A673 (cell line): Measurements from ENCODE around the gene SCMH1.

Experiments
- EZH2 ChIP-seq: fragments of 200-600 bp; sonication (generic); IDR thresholded peaks from 2 replicates; pipeline ENCODE4 v1.6.1; 2017; ENCODE audit warnings: borderline replicate concordance, low read depth, mild to moderate bottlenecking, mixed read lengths, antibody characterized with exemption, low read length; ENCODE audit not compliant: poor library complexity, severe bottlenecking
- TF ChIP-seq, protein P1 (sequence below): fragments of 300-800, 200-600 bp; sonication (generic); conservative IDR thresholded peaks from 2 replicates; pipeline ENCODE4 v1.5.1; 2017; ENCODE audit warnings: low read depth, mild to moderate bottlenecking, antibody characterized with exemption, low read length, moderate library complexity, mixed read lengths

DNA sequence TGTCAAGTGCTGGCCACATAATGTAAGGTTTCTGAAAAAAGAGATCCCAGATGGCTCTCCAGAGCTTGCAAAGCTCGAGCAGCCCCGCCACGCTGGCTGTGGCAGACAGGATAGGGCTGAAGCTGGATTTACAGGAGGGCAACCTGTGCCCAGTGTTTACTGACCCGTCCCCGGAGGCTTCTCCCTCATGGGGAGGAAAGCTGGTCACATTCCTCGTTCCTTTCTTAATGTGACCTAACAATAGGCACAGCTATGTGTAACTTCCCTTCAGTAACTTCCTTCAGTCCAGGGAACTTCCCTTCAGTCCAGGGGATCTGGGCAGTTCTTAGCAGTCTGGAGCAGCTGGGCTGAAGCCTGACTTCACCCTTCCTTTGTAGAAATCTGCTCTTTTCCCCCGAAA is 228.3 kb downstream of the SCMH1 start:
- TF ChIP-seq, protein P1, sequence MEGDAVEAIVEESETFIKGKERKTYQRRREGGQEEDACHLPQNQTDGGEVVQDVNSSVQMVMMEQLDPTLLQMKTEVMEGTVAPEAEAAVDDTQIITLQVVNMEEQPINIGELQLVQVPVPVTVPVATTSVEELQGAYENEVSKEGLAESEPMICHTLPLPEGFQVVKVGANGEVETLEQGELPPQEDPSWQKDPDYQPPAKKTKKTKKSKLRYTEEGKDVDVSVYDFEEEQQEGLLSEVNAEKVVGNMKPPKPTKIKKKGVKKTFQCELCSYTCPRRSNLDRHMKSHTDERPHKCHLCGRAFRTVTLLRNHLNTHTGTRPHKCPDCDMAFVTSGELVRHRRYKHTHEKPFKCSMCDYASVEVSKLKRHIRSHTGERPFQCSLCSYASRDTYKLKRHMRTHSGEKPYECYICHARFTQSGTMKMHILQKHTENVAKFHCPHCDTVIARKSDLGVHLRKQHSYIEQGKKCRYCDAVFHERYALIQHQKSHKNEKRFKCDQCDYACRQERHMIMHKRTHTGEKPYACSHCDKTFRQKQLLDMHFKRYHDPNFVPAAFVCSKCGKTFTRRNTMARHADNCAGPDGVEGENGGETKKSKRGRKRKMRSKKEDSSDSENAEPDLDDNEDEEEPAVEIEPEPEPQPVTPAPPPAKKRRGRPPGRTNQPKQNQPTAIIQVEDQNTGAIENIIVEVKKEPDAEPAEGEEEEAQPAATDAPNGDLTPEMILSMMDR: no peak
- no peak for TF ChIP-seq EZH2
